DMS114 treated with DMSO at 0.1 percent for 48 hours (cell line): ENCODE results near the gene SLC4A11.
"Not testable (repeated sequence)": the region's sequence is repeated elsewhere in the genome, so short reads cannot be mapped to it uniquely, and the experiment has no call there.

ENCODE experiments used
- DNase-seq: peaks from one replicate; lab custom pipeline; 2025; ENCODE audit not compliant: unreplicated experiment; lab: John Stamatoyannopoulos, UW

SLC4A11 gene

DNA sequence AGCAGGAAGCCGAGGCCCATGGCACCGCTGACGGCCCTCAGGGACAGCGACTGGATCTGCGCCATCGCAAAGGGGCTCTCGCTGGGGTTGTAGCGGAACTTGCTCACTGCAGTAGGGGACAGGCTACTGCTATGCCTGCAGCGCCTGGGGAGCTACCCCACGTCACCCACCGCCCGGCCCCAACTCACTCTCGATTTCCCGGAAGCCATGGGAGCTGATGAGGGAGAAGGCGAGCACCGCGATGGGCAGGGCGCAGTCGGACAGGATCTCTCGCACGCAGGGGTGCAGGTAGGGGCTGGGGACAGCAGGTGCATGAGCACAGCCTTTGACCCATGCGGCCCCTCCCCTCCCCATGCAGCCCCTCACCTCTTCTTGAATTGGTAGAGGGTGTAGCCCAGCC is 9.8 kb downstream of the SLC4A11 start:
- no peak for DNase-seq

DNA sequence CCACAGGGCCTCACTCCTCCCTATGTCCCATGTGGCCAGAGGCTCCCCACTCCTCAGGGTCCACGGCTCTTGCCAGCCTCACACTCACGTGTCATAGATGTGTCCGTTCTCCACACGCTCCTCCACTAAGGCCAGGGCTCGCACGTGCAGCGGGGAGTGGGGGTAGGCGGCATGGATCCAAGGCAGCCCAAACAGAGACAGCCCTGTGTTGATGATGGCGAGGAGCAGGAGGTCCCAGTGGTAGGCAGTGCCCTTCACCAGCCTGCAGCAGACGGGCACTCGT is 10.3 kb downstream of the SLC4A11 start:
- DNase-seq: no peak

DNA sequence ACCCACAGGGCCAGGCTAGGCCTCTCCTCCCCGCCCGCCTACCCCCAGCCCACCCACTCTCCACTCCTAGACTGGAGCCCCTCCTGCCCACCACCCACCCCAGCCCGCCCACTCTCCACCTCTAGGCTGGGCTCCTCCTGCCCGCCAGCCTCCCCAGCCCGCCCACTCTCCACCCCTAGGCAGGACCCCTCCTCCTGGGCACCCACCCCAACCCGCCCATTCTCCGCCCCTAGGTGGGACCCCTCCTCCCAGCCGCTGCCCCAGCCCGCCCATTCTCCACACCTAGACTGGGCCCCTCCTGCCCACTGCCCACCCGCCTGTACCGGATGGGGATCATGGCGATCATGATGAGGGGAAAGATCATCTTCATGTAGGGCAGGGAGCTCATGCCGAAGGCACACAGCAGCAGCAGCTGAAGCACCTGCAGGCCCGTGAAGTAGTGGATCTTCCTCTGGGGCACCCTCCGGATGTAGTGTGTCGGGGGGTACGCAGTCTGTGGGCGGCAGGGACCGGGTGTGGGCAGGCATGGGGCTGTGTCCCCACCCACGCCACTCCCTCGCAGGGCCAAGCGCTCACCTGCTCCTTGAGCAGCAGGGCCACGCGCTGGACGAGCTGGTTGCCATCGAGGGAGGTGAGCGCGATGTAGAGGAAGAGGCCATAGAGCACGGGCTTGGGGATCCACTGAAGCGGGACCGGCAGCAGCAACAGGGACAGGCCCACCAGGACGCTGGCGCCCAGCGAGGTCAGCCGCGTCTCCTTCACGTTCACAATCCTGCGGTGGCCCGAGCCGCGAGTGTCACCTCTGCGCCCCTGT is 10.8 kb downstream of the SLC4A11 start:
- no peak for DNase-seq

DNA sequence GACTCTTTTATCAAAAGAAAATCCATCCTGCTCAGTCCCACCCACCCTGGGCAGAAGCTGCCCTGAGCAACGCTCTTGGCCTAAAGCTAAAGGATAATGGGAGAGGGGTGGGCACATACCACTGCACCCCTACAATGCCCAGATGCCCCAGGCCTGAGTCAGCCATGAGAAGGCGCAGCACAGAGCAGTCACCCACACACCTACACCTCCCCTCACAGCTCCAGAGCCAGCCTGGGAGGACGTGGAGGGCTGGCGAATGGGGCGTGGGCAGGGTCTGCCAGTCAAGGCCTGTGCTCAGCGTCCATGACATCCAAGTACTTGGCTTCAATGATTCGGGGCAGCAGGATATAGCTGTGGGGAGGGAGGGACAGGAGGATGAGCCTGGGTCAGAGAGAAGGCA is 11.5 kb downstream of the SLC4A11 start:
- no peak for DNase-seq

DNA sequence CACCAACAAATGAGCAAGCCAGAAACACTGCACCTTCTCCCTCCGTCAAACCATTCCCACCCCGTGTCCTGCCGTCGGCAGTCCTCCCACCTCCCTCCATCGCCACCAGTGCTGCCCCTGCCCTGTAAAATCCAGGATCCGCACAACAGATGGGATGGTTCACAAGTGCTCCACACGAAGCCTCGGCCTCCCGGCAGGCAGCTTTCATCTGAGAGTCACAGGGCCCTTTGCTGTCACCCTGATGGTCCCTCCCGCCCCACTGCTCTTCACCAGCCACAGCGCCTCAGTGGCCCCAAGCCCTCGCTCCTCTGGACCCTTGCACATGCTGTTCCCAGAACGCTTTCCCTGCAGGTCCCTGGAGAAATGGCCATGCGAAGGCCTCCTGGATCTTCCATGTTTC is 12.1 kb downstream of the SLC4A11 start:
- DNase-seq: no peak

DNA sequence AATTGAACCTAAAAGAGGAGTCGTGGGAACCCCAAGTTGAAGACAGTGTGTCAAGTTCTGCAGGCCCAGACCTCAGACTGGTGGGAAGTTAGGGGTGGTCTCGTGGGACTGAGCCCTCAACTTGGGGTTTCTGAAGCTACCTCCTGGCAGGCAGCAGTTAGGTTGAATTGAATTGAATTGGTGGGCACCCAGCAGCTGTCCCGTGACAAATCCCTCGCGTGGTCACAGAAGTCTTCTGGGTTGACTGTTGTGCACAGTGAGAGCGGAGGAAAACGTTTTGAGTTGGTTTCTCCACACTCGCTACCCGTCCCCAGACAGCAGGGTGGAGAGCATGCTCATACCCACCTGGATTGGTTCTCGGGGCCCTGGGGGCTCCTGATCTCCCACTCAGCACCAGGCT is 12.9 kb downstream of the SLC4A11 start:
- DNase-seq: no peak

DNA sequence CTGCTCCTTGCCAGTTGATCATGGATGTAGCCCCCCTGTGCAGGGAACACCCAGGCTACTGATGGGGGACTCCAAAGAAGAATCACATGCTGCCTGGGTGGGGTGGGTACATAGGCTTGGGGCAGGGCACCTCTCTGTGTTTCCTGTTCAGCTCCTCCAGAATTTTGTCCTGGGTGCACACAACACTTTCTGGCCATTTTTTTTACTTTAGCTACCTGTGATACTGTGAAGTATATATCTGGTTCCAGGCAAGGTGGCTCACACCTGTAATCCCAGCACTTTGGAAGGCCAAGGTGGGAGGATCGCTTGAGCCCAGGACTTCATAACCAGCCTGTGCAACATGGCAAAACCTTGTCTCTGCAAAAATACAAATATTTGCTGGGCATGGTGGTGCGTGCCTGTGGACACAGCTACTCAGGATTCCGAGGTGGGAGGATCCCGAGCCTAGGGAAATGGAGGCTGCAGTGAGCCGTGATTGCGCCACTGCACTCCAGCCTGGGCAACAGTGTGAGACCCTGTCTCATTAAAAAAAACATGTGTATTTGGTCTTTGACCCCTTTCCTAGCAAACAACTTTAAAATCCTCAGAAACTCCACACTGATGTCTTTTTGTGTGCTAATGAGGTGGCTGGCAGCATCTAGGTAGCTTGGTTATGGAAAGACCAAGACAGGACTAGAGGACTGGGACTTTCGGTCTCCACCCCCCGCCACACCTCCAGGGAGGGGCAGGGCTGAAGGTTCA is 14.1 kb downstream of the SLC4A11 start:
- DNase-seq: no peak

DNA sequence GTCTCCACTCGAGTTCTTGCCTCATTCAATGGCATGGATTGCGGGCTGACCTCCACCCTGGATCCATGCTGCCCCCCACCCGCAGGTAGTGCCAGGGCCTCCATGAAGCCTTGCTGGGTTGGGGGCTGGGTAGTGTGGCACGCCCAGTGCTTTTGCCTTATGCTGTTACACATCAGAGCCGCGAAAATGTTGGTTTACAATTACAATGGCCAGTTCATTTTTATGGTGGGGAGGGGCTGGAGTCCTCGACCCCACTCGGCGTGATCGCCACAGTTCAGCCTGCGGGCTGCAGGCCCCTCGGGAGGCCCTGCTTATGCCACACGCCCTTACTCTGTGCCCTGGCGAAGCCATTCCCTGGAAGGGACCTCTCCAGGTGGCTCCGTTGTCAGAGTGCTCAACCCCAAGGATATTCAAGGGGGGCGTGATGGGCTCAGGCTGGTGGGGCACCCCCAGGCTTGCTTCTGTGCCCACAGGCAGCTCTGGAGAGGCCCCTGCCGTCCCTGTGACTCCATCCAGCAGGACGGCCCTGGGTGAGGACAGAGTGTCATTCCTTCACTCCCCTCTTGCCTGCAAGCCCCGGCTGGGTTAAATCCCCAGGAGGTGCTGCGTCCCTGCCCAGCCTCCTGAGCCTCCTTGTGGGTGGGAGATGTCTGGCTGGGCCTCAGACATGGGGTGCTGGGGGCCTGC is 14.9 kb downstream of the SLC4A11 start:
- no peak for DNase-seq

DNA sequence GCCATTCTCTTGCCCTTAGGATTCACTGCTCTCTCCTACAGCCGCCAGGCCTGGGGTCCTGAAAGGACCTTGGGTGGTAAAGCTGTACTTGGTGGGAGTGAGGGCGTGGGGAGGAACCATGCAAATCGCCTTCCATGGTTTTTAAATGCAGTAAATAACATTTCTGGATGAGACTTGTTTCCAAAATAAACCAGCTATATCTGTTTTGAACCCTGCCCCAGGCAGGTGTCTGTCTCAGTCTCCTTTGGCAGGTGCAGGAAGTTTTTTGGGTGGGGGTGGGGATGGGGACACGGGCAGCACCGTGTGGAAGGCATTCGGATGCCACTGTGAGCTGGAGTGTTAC is 15.4 kb downstream of the SLC4A11 start:
- no peak for DNase-seq

DNA sequence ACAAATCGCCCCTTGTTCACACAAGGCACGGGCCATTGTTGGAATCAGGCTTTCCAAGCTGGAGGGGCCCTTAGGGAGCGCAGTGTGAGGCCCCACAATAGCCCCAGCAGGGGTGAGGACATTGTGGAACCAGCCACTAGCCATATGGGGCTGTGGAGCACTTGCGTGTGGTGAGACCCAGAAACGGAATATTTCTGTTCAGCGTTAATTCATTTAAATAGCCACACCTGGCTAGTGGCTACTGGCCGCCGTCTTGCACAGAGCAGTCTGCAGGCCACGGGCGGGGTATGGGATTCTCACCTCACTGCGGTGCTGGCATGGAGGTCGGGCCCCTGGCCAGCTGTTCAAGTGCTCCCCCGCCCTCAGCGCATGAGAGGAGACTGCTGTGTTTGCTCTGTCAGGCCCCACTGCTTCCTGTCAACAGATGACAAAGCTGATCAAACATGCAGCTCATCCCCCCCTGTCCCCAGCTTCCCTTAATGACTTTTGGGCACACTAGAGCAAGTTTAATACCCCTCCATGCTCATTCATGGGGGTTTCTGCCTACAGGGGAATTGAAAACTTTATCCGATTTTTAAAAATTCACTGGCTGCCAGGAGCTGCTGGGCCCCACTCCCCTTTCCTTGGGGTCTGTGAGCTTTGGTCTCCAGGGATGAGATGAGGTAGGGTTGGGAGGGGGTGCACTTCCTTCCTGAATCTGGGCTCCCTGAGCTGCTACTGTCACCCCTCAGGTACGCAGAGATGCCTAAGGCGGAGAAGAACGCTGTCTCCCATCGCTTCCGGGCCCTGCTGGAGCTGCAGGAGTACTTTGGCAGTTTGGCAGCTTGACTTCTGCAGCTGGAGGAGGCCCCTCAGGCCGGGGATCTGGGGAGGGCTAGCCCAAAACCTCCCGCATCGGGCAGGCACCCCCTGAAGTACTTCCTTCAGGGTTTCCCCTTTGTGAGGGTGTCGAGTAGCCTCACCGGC is 16.1 kb downstream of the SLC4A11 start:
- DNase-seq: no peak

DNA sequence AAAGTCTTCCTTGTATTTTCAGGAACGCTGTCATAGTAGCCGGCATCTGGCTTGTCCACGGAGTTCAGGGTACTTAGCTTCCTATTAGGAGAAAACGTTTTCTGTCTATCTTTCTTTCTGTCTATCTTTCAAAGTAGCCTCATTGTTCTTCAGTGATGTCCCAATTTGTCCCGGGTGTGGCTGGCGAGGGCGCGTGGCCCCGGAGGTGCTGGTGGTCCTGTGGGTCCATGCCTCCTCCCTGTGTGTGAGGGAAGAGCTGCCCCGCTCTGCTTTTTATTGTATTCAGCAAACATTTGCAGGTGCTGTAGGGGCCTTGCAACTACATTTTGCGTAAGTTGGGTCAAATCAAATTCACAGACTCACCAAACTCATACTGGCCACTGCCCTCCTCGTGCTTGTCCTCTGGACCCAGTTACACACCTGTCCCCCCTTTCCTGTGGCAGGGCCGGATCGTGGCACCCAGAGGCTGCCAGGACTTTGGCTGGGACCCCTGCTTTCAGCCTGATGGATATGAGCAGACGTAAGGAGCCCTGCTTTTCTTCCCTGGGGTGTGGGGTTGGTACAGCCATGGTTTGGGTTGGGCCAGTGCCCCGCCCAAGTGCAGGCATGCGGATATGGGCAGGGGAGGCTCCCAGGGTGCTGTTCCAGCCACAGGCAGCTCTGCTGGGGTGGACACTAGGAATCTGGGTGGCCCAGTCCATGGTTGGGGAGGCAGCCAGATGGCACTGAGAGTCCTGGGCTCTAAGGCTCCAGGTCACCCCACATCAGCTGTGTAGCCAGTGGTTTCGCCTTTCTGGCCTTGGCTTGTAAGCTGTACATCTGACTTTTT is 17.4 kb downstream of the SLC4A11 start:
- no peak for DNase-seq

DNA sequence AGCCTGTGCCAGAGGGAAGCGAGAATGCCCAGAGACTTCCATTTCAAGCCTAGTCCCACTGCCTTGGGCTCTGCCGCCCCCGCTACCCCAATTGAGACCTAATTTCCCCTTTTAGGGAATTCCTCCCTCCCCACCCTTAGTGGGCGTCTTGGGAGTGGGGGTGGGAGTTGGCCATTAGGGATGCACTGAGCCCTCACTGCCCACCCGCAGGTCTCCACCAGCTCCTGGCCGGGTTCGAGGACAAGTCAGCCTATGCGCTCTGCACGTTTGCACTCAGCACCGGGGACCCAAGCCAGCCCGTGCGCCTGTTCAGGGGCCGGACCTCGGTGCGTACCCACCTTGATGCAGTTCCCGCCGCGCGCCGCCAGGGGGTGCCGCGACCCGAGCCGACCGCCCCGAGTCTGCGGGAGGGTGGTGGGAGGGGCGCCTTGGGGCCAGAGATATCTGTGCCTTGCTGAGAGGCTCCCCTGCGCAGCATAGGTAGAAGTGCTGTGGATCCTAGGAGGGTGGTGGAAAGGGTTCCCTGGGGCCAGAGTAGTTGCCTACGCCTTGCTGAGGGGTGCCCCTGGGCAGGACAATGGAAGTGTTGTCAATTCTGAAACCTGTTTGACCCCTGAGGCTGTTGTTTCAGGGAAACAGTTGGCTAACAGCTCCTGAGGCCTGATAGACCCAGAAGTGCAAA is 20.5 kb downstream of the SLC4A11 start:
- peak; percentile 18 for DNase-seq

DNA sequence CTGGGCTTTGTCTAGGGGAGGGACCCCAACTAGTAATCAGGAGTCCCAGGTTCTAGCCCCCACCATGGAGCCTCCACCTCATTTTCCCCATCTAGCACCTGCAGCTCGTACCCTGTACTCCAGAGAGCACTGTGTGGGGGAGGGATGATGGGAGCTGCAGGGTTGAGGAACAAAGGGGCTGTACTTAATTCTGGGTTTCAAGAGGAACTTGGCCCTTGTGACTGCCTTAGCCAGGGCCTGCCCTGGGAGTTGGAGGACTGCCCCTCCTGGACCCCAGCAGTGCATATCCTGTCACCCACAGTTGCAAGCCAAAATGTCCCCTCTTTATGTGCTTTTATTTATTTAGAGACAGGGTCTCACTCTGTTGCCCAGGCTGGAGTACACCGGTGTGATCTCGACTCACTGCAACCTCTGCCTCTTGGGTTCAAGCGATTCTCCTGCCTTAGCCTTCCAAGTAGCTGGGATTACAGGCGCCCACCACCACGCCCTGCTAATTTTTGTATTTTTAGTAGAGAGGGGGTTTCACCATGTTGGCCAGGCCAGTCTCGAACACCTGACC is 23.6 kb downstream of the SLC4A11 start:
- not testable (repeated sequence) for DNase-seq

DNA sequence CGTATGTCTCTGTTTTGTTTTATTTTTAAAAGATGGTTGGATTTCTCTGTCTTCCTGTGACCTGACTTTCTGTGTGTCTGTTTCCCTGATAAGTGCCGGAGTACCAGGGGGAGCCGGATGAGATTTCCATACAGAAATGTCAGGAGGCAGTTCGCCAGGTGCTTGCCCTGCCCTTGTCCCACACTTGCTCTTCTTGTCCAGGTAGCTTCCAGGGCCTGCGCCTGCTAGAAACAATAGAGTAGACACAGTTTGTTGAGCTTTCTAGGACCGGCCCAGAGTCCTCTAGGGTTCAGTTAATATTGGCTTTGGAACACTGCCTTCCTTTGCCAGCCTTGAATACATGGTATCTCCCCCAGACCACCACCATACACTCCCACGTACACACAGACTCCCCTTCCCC is 25.8 kb downstream of the SLC4A11 start:
- no peak for DNase-seq

DNA sequence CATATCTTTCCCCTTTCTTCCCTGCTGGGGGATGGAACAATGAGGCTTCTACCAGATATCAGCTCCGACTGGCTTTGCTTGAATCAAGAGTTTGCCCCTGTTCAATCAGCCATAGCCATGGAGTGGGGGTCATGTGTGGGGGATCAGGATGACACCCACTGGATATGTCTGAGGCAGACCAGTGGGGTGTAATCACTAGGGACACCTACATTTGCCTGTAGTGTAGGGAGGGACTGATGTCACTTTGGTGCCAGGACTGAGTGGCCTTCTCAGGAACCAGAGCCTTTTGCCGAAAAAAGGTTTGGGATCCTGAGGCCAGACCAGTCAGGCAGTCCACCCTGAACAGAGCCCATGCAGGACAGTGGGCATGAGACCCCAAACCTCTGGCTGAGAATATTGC is 28.6 kb downstream of the SLC4A11 start:
- DNase-seq: no peak

DNA sequence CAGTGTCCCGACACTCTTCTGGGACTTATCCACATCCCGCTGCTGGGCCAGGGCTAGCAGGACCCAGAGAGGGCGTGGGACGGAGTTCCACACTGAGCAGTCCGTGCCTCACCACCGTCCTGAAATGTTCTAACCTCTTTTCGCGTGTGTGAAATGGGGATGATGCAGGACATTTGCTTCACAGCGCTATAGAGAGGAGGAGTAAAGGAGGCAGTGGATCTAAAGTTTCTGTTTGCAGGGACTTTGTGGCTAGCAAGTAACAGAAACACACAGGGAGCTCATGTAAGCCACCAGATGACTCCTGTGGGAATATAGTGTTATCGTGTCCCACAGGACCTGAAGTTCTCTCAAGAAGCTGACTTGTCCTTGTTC is 29.1 kb downstream of the SLC4A11 start:
- no peak for DNase-seq

DNA sequence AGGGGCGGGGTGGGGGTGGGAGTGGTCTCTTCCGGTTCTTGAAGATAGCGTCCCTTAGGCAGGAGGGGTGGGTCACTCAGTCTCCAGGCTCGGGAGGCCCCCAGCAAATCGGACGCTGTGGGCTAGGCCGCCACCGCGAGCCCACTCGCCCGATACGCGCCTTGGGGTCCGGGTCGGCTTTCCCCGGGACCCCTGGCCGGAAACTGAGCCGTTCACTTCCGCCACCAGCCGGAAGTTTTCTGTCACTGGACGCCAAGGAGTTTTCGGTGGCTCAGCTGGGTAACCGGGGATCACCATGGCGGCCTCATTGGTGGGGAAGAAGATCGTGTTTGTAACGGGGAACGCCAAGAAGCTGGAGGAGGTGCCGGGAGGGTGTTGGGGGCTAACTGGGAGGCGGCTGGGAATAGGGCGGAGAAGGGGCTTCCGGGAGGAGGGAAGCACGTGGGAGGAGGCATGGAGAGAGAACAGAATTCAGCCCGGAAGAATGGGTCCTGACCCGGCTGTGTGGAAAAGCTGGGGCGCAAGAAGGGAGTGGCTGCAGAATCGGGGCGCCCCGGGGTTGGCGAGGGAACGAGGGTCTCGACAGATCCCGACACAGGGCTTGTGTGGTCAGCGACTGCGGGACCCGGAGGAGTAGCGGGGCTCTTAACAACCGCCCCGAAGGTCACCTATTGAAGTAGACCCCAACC is 29.6 kb downstream of the SLC4A11 start, which contains the start of gene ITPA:
Gene ITPA (plus strand): TSS at position 242 of the 689 bp plus-strand sequence. CDS start 54 bp downstream, at position 296.
- peak; percentile 61 for DNase-seq

DNA sequence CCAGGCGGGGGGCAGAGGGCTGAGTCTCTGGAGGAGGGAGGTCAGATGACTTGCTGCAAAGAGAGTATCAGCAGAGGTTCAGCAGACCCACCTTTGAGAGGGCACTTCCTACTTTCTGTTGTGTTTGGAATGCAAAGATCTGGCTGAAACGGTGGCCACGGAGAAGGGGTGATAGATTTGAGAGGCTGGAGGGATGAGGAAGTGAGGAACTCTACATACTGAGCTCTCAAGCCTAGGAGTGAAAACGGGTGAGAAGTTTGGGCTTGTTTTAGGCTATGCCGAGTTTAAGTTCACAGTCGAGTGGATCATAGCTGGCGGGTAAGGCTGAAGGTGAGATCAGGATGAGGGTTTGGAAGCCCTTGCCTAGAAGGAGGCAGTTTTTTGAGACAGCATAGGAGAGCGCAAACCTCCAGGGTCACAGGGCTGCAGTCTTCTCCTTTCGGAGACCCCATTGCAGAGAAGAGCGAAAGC is 30.2 kb downstream of the SLC4A11 start:
- no peak for DNase-seq
